IPS-NIHi7 (cell line): ENCODE data around the gene IFNA21.
A peak's percentile ranks its signal among the peaks of the same experiment; 100 is the strongest.
"Not testable (repeated sequence)": the region's sequence is repeated elsewhere in the genome, so short reads cannot be mapped to it uniquely, and the experiment has no call there.

Source experiments
- DNase-seq: peaks from one replicate; pipeline ENCODE4 v3.0.0; 2012; ENCODE audit warnings: mixed read lengths; ENCODE audit errors: extremely low spot score

IFNA21 gene

DNA sequence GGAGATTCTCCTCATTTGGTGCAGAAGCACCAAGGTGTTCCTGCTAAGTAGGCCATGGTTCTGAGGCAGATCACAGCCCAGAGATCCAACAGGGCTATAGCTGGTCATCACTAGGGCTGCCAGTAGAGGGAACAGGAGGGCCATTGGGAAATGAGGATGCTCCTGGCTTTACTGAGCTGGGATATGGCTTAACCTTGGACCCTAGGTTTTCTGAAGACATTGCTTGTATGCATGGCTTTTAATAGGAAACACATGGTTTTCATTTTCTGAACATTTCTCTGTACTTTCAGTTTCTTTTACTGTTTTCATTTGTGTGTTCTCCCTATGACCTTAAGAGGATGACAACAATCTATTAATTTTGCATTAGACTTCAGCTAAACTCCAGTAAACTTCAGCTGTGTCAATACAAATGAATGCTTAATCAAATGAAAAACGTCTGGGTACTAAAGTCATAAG lies 25.0 kb downstream of the IFNA21 start, which contains the start of gene IFNW1:
TSS of gene IFNW1 (minus strand) at position 406 of the 456 bp plus-strand sequence. CDS start at position 144, 262 bp downstream.
- DNase-seq = peak; percentile 25

DNA sequence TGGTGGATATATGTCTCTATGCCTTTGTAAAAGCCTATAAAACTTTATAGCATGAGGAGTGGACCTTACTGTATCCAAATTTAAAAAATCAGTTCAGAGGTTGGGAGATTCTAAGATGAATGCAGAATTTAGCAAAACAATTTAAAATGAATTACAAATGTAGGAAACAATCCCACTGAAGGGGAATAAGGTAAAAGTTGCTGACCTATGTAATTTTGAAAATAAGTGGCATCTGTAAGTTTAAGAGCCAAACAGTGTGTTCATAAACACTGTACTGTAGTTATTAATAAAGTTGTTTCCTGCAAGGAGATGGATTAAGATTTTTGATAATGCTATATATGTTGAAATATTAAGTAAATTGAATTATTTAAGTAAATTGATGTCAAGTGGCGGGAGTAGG lies 29.4 kb downstream of the IFNA21 start:
- no peak for DNase-seq

DNA sequence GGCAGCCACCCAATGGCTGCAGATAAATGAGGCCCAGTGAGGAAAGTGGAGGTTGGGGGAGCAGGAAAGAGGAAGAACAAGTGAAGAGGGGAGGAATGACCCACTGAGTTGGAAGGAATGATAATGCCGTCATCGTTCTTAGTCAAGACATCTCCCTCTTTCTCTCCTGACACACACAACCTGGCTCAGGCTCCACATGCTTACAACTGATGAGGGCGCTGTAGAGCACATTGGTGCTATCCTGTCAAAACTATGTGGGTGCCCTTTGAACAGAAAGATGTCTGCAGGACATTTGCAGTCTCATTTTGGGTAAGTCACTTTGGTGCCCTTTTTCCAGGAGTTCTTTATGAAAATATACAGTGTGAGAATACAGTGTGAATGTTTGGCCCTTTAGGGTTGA lies 30.7 kb downstream of the IFNA21 start:
- DNase-seq = no peak

DNA sequence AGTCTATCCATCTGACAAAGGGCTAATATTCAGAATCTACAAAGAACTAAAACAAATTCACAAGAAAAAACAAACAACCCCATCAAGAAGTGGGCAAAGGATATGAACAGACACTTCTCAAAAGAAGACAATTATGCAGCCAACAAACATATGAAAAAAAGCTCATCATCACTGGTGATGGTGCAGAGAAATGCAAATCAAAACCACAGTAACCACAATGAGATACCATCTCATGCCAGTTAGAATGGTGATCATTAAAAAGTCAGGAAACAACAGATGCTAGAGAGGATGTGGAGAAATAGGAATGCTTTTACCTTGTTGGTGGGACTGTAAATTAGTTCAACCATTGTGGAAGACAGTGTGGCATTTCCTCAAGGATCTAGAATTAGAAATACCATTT lies 38.3 kb downstream of the IFNA21 start:
- DNase-seq = not testable (repeated sequence)

DNA sequence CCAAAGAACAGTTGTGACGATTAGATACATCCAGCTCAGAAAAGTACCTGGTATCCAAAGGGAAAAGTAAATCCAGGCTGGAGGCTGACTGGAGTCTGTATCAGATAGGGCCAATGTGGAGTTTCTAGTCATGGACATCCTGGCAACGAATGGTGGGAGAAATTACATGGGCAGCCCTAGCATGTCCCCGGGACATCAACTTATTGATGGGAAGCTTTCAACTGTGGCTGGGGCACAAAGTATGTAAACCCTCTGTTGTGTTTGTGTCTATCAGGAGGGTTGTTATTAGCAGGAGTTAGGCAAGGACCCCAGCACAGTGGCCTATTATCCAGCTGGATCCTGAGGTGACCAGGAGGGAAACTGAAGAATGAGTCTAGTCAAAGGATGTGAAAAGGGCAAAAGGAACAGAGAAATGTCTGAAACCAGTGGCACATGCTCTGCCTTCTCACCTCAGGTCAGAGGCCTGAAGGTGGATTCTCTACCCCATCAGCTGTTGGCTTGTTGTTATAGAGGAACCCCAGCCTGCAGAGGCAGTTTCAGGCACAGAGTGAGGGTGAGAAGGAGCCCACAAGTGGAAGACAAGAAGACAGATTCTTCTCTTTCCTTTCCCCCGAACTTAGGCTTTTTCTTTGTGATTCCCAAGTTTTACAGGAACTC lies 44.7 kb downstream of the IFNA21 start:
- no peak for DNase-seq

DNA sequence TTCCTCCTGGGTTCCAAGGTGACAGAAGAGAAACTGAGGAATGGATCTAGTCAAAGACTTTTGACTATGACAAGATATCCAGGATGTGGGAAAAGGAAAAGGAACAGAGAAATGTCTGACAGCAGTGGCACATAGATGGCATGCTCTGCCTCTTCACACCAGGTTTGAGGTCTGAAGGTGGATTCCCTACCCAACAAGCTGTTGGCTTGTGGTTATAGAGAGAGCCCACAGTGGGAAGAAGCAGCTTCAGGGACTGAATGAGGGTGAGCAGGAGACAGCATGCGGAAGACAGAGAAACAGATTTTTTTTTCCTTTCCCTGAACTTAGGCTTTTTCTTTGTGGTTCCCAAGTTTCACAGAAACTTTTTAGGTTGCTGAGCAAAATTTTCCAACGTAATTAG lies 45.4 kb downstream of the IFNA21 start:
- DNase-seq = no peak

DNA sequence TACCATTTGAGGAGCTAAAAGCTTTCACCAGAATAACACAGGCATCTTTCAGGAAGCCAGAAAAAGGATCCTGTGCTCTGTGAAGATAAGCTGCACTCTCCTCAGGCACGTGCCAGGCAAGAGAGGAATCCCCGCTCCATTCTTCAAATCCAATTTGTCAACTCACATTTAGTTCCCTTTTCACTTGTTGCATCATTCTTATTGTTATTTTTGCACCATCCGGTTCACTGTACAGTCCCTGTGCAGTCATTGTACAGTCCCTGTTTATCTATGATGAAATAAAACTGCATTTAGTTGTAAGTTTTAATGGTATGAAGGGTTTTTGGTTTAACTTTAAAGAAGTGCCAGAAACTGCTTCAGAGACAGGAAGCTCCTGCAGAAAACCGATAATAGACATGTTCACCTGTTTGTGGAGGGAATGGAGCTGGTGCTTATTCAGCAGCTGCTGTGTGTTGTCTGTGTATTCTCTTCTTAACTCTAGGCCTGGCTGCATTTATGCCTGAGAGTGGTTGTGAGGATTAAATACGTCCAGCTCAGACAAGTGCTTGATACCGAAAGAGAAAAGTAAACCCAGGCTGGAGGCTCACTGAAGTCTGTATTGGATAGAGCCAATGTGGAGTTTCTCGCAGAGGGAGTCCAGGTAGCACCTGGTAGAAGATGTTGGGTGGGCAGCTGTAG lies 47.2 kb downstream of the IFNA21 start:
- no peak for DNase-seq
